PFSK-1 (cell line): Measurements from ENCODE around the gene TANGO6.

Experiments used
- POLR2AphosphoS5 ChIP-seq: IDR thresholded peaks from 2 replicates; pipeline ENCODE4 v1.6.1; 2012; ENCODE audit warnings: low read depth, mild to moderate bottlenecking, control low read depth, low read length, moderate library complexity
- TAF1 ChIP-seq: IDR thresholded peaks from 2 replicates; pipeline ENCODE4 v1.6.1; 2012; ENCODE audit warnings: low read length, control low read depth, borderline replicate concordance; ENCODE audit not compliant: insufficient read depth
- TF ChIP-seq, protein P1 (sequence below), 2 experiments: IDR thresholded peaks; 2 replicates each; pipeline versions ENCODE4 v1.6.1 to v1.8.0; 2011 to 2012; ENCODE audit warnings: low read depth in 2 of 2, low read length in 2 of 2, control low read depth in 1 of 2, inconsistent platforms in 1 of 2, mild to moderate bottlenecking in 1 of 2, moderate library complexity in 1 of 2; ENCODE audit not compliant: insufficient read depth in 1 of 2

DNA sequence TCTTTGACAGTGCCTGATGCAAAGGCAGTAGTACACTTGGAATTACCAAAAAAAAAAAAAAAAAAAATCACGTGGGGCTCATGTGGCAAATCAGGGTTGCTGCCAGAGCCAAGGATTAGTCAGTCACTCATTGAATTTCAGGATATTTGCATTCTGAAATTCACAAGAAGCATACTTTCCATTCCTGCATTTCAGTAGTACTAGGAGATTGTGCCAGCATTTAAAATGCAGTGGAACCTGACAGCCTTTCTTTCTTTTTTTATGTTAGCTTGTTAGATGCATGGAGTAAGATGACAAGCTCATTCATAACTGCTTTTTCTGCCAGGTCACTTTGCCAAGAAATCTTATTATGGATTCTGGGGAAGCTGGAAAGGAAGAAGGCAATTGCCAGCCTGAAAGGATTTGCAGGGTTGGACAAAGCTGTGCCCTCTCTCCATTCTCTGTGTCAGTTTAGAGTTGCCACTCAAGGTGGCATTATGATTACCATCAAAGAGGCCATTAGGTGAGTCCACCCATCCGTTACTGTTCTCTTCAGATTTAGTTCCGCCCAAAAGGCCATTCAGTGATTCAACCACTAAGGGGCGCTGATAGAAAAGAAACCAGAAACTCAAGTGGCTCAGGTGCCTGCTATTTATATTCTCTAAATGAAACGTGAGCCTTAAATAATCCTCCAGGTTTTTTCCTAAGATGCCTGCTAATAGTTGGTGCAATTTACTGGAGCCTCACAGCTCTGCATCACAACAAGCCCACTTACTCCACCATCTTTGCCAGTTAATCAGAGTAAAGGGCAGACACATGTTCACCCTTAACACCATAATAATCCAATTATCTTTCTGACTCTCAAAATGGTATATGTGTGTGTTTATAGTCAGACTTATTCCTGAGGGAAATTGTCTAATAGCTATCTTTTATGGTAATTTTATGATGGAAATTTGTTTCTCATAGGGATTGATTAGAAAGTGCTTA lies 59.0 kb downstream of the TANGO6 start:
- TF ChIP-seq POLR2AphosphoS5 (no peak), TAF1 (no peak)
- TF ChIP-seq, protein P1, sequence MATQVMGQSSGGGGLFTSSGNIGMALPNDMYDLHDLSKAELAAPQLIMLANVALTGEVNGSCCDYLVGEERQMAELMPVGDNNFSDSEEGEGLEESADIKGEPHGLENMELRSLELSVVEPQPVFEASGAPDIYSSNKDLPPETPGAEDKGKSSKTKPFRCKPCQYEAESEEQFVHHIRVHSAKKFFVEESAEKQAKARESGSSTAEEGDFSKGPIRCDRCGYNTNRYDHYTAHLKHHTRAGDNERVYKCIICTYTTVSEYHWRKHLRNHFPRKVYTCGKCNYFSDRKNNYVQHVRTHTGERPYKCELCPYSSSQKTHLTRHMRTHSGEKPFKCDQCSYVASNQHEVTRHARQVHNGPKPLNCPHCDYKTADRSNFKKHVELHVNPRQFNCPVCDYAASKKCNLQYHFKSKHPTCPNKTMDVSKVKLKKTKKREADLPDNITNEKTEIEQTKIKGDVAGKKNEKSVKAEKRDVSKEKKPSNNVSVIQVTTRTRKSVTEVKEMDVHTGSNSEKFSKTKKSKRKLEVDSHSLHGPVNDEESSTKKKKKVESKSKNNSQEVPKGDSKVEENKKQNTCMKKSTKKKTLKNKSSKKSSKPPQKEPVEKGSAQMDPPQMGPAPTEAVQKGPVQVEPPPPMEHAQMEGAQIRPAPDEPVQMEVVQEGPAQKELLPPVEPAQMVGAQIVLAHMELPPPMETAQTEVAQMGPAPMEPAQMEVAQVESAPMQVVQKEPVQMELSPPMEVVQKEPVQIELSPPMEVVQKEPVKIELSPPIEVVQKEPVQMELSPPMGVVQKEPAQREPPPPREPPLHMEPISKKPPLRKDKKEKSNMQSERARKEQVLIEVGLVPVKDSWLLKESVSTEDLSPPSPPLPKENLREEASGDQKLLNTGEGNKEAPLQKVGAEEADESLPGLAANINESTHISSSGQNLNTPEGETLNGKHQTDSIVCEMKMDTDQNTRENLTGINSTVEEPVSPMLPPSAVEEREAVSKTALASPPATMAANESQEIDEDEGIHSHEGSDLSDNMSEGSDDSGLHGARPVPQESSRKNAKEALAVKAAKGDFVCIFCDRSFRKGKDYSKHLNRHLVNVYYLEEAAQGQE (IDR thresholded peaks at IDR 0.05; ENCODE audit: insufficient read depth in 1 of 2, low read depth in 2 of 2, low read length in 2 of 2) = no peak
